Activated B cell treated with CpG ODN at 0.5 μM for 24 hours (primary cell): ENCODE data around the gene PHACTR1. TPM values are rescaled to one million over a fixed set of nuclear protein-coding genes. Genes with fewer than 3 reads are reported as not detected.

ENCODE experiments used
- ATAC-seq: fragments of 200-7000 bp; cut with Tn5 transposase; one replicate; pipeline ENCODE4 v1.10.0; 2021; ENCODE audit warnings: low read depth, mild to moderate bottlenecking, moderate library complexity
- CTCF ChIA-PET: fragments of 350-600 bp; sonication (Branson Sonifier 250); formaldehyde crosslinking; loops from one replicate; lab custom pipeline; 2021; ENCODE audit warnings: antibody characterized with exemption; lab: Charles Lee
- POLR2A ChIA-PET: fragments of 350-600 bp; sonication (Branson Sonifier 250); formaldehyde crosslinking; loops from one replicate; lab custom pipeline; 2021; ENCODE audit warnings: antibody characterized with exemption; lab: Charles Lee
- DNase-seq: peaks from one replicate; pipeline ENCODE4 v3.0.0; 2022
- H3K27ac Mint-ChIP-seq: one replicate; pipeline ENCODE4 v1.8.0; 2020; ENCODE audit warnings: mixed read lengths
- H3K27me3 Mint-ChIP-seq: one replicate; pipeline ENCODE4 v1.8.0; 2021; ENCODE audit warnings: mixed read lengths
- H3K36me3 Mint-ChIP-seq: one replicate; pipeline ENCODE4 v1.8.0; 2021; ENCODE audit warnings: low read depth, mixed read lengths
- H3K4me1 Mint-ChIP-seq: one replicate; pipeline ENCODE4 v1.8.0; 2021; ENCODE audit warnings: mixed read lengths
- H3K4me3 Mint-ChIP-seq: one replicate; pipeline ENCODE4 v1.8.0; 2020; ENCODE audit warnings: mild to moderate bottlenecking, mixed read lengths
- H3K9me3 Mint-ChIP-seq: one replicate; pipeline ENCODE4 v1.8.0; 2020; ENCODE audit warnings: mixed read lengths
- intact Hi-C: fragments of 100-400 bp; cut with micrococcal nuclease; formaldehyde crosslinking; loops from one replicate; pipeline ENCODE4 v1.15.1; 2024
- total RNA-seq: library from RNA; stranded (reverse); gene quantifications from 2 replicates; pipeline ENCODE4 v1.2.3, GENCODE V29; 2022
- TF ChIP-seq, protein P1 (sequence below): fragments of 200-600 bp; IDR thresholded peaks from one replicate; pipeline ENCODE4 v1.8.0; 2022; ENCODE audit warnings: antibody characterized with exemption, mild to moderate bottlenecking

The PHACTR1 gene
- total RNA-seq, 1 donor from 2014 or later = 115 TPM

DNA sequence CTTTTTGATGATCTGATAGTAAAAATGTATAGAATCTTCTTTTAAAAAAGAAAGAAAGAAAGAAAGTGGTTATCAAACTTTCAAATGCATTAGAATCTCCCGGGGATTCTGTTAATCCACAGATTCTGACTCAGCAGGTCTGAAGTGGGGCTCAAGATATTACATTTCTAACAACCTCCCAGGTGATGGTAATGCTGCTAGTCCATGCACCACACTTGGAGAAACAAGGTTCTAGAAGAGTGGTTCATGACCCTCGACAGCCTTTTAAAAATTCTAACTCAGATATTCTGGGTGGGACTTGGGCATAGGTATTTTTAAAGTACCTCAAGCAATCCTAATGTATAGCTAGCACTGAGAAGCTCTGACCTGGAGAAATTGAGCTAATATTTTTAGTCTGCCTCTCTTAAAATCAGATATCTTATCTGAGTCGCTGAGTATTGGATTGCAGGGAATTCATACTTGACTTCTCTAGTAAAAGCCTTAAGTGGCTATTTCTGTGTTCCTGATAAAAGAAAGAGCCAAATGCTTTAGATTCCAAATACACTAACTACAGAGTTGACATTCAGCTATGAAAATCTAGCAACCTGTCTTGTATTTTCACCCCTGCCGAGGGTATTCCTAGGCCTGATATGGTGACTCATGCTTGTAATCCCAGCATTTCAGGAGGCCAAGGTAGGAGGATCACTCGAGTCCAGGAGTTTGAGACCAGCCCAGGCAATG, 252.4 kb downstream of the PHACTR1 start:
- ChIA-PET CTCF (no interaction called here), POLR2A (no interaction called here)
- Mint-ChIP-seq H3K9me3 (no peaks in the 10 kb centered on the region), H3K4me3 (no peak overlapping the region), H3K27me3 (peaks cover 33% of the 10 kb centered on the region), H3K36me3 (no peaks in the 10 kb centered on the region), H3K27ac (no peak overlapping the region), H3K4me1 (no peaks in the 10 kb centered on the region)
- TF ChIP-seq, protein P1, sequence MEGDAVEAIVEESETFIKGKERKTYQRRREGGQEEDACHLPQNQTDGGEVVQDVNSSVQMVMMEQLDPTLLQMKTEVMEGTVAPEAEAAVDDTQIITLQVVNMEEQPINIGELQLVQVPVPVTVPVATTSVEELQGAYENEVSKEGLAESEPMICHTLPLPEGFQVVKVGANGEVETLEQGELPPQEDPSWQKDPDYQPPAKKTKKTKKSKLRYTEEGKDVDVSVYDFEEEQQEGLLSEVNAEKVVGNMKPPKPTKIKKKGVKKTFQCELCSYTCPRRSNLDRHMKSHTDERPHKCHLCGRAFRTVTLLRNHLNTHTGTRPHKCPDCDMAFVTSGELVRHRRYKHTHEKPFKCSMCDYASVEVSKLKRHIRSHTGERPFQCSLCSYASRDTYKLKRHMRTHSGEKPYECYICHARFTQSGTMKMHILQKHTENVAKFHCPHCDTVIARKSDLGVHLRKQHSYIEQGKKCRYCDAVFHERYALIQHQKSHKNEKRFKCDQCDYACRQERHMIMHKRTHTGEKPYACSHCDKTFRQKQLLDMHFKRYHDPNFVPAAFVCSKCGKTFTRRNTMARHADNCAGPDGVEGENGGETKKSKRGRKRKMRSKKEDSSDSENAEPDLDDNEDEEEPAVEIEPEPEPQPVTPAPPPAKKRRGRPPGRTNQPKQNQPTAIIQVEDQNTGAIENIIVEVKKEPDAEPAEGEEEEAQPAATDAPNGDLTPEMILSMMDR = no peak
- ATAC-seq = no peak
- no peak for DNase-seq
- intact Hi-C loops = no loop called here

DNA sequence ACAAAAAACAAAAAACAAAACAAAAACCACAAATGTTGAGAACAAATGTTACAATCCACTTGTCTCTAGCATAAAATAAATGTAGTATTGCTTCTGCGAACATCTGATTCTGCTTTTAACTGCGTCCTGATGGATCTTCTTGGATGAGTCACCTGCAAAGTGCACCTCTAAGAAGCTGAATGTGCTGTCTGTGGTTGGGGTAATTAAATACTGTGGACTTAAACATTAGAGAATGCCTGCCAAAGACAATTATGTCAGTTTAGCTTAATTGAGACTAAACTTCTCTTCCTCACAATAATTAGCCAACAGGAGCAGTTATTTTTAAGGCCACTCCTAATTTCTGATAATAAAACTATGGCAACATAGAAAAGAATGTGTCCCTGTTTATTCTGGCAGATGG, 253.4 kb downstream of the PHACTR1 start:
- Mint-ChIP-seq H3K4me1 (no peaks in the 10 kb centered on the region), H3K36me3 (no peaks in the 10 kb centered on the region), H3K9me3 (no peaks in the 10 kb centered on the region), H3K27me3 (peaks cover 30% of the 10 kb centered on the region), H3K4me3 (no peak overlapping the region), H3K27ac (no peak overlapping the region)
- ATAC-seq (no peak), DNase-seq (no peak)
- intact Hi-C loops = no loop called here
- ChIA-PET POLR2A (no interaction called here), CTCF (no interaction called here)
- TF ChIP-seq, protein P1 = no peak

DNA sequence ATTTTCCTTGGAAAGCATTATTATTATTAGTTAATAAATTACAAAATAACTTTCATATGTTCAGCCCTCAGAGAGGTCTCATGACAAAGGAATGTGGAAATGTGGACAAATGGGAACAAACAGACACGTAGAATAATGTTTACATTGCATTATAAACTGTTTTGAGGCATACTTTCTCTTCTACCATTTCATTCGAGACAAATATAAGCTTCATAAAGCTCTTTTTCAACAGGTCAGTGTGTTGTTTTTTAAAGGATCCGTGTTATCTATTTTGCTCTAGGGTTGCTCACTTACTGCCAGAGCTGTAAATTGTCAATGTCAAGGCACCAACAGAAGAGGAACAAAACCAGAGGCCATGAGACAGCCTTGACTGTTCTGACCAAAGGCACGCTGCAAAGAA, 256.8 kb downstream of the PHACTR1 start:
- CTCF ChIA-PET = no interaction called here
- no peaks in the 10 kb centered on the region for H3K36me3 Mint-ChIP-seq
- H3K4me3 Mint-ChIP-seq = no peak overlapping the region

DNA sequence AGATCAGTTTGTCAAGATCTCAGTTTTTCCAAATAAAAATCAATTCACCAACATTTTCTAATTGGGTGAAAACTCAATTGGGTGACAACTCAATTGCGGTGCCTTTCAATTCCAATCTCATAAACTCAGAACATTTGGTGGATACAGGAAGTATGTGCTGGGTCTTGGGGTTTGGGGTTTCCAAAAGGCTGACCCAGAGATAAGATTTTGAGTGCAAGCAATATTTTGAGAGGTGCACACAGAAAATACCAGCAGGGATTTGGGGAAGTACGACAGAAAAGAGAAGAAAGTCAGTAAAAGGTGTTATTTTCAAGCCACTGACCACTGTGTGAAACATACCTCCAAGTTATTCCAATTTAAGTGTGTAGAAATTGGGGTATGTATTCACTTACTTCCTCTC, 258.0 kb downstream of the PHACTR1 start:
- Mint-ChIP-seq H3K9me3 (no peaks in the 10 kb centered on the region), H3K27ac (no peak overlapping the region), H3K4me3 (no peak overlapping the region), H3K36me3 (no peaks in the 10 kb centered on the region), H3K27me3 (peaks cover 7% of the 10 kb centered on the region), H3K4me1 (no peaks in the 10 kb centered on the region)
- ChIA-PET POLR2A (no interaction called here), CTCF (no interaction called here)
- TF ChIP-seq, protein P1 = no peak
- ATAC-seq = no peak
- intact Hi-C loops = no loop called here
- no peak for DNase-seq

More for the DNA sequence above, 256.8 kb downstream of the PHACTR1 start:
- ATAC-seq (no peak), DNase-seq (no peak)
- Mint-ChIP-seq H3K9me3 (no peaks in the 10 kb centered on the region), H3K4me1 (no peaks in the 10 kb centered on the region), H3K27me3 (peaks cover 9% of the 10 kb centered on the region), H3K27ac (no peak overlapping the region)
- intact Hi-C loops = no loop called here
- TF ChIP-seq, protein P1 = no peak
- POLR2A ChIA-PET = no interaction called here

DNA sequence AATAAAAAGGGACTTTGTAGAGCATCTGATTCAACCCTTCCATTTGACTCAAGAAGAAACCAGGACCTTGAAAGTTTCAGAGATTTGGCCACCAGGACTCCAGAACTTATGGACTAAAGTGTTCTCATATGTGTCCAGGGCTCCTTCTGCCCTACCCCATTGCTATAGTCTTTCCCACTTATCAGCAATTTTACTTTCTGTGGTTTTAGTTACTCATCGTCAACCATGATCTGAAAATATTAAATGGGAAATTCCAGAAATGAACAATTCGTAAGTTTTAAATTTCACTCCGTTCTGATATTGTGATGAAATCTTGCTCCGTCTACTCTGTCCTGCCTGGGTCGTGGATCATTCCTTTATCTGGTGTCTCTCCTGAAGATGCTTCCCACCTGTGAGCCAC, 259.8 kb downstream of the PHACTR1 start:
- H3K9me3 Mint-ChIP-seq = no peaks in the 10 kb centered on the region
- H3K4me3 Mint-ChIP-seq = no peak overlapping the region
- CTCF ChIA-PET = no interaction called here

More for the DNA sequence above, 259.8 kb downstream of the PHACTR1 start:
- DNase-seq (no peak), ATAC-seq (no peak)
- Mint-ChIP-seq H3K27me3 (peaks cover 12% of the 10 kb centered on the region), H3K36me3 (no peaks in the 10 kb centered on the region), H3K4me1 (no peaks in the 10 kb centered on the region), H3K27ac (no peak overlapping the region)
- POLR2A ChIA-PET = no interaction called here
- TF ChIP-seq, protein P1 = no peak
- intact Hi-C loops = no loop called here
